ENCODE data around the gene VWA3B. TPM values are rescaled to one million over a fixed set of nuclear protein-coding genes. Genes with fewer than 3 reads are reported as not detected.
"Not testable (repeated sequence)": the region's sequence is repeated elsewhere in the genome, so short reads cannot be mapped to it uniquely, and the experiment has no call there.

The VWA3B gene
- total RNA-seq, 3 donors from 2014 or later, result 1.2 to 2.8 (median 2.7) TPM

GRCh38 chr2:98099939-98100743 lies 13.2 kb downstream of the VWA3B start:
- intact Hi-C loops (cut with DNase I, micrococcal nuclease), result no loop called here
- ATAC-seq, result no peak
- Histone ChIP-seq H3K4me3 (no peak overlapping the region), H3K4me1 (ENCODE audit: low read depth) (no peaks in the 10 kb centered on the region), H3K36me3 (ENCODE audit: low read depth) (no peaks in the 10 kb centered on the region), H3K9me3 (peaks cover 6% of the 10 kb centered on the region)
- no peak for DNase-seq
- TF ChIP-seq, protein P1, sequence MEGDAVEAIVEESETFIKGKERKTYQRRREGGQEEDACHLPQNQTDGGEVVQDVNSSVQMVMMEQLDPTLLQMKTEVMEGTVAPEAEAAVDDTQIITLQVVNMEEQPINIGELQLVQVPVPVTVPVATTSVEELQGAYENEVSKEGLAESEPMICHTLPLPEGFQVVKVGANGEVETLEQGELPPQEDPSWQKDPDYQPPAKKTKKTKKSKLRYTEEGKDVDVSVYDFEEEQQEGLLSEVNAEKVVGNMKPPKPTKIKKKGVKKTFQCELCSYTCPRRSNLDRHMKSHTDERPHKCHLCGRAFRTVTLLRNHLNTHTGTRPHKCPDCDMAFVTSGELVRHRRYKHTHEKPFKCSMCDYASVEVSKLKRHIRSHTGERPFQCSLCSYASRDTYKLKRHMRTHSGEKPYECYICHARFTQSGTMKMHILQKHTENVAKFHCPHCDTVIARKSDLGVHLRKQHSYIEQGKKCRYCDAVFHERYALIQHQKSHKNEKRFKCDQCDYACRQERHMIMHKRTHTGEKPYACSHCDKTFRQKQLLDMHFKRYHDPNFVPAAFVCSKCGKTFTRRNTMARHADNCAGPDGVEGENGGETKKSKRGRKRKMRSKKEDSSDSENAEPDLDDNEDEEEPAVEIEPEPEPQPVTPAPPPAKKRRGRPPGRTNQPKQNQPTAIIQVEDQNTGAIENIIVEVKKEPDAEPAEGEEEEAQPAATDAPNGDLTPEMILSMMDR (IDR thresholded peaks at IDR 0.05), result no peak

- H3K36me3 ChIP-seq (ENCODE audit: low read depth); H3K9me3 ChIP-seq; ATAC-seq; H3K4me1 ChIP-seq (ENCODE audit: low read depth); intact Hi-C loops (cut with DNase I, micrococcal nuclease); DNase-seq; H3K4me3 ChIP-seq: not testable (repeated sequence)
These were observed 15.3 kb downstream of the VWA3B start for GRCh38 chr2:98102315-98102714.

DNA sequence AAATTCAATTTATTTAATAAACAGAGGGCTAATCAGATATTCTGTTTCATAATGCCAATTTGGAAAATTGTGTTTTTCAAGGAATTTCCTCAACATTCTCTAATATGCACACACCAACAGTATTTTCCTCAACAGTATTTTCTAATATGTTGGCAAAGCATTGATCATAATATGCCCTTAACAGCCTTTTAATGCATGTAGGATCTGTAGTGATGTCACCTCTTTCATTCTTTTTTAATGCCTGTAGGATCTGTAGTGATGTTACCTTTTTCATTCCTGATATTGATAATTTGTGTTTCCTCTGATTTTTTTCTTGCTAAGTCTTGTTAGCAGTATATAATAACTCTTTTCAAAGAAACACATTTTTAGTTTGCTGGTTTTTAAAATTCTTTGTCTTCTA lies 15.9 kb downstream of the VWA3B start:
- no peak overlapping the region for H3K4me3 ChIP-seq
- no peaks in the 10 kb centered on the region for H3K4me1 ChIP-seq (ENCODE audit: low read depth)
- TF ChIP-seq, protein P1 (IDR thresholded peaks at IDR 0.05), result no peak
- ATAC-seq, result no peak
- DNase-seq, result no peak
- no peaks in the 10 kb centered on the region for H3K36me3 ChIP-seq (ENCODE audit: low read depth)
- H3K9me3 ChIP-seq, result peaks cover 3% of the 10 kb centered on the region
- intact Hi-C loops (cut with DNase I, micrococcal nuclease), result no loop called here

- Histone ChIP-seq H3K4me1 (ENCODE audit: low read depth) (no peaks in the 10 kb centered on the region), H3K36me3 (ENCODE audit: low read depth) (no peaks in the 10 kb centered on the region), H3K9me3 (no peaks in the 10 kb centered on the region), H3K4me3 (no peak overlapping the region)
- TF ChIP-seq, protein P1 (IDR thresholded peaks at IDR 0.05), result no peak
- intact Hi-C loops (cut with DNase I, micrococcal nuclease), result no loop called here
- DNase-seq (no peak), ATAC-seq (no peak)
These were observed 21.1 kb downstream of the VWA3B start for GRCh38 chr2:98108110-98108509.

- peaks cover 15% of the 10 kb centered on the region for H3K4me1 ChIP-seq (ENCODE audit: low read depth)
- intact Hi-C loops (cut with DNase I, micrococcal nuclease), result no loop called here
These were observed 23.8 kb downstream of the VWA3B start for GRCh38 chr2:98110741-98111140.

More at GRCh38 chr2:98110741-98111140, 23.8 kb downstream of the VWA3B start:
- no peak for DNase-seq
- Histone ChIP-seq H3K9me3 (no peaks in the 10 kb centered on the region), H3K36me3 (ENCODE audit: low read depth) (no peaks in the 10 kb centered on the region), H3K4me3 (no peak overlapping the region)
- TF ChIP-seq, protein P1 (IDR thresholded peaks at IDR 0.05), result no peak
- no peak for ATAC-seq
